H1 (cell line): Measurements from ENCODE around the gene OSBPL5.

Experiments
- EZH2 ChIP-seq: fragments of 200-600 bp; sonication (generic); IDR thresholded peaks from 2 replicates; pipeline ENCODE4 v1.7.1; 2012; ENCODE audit warnings: low read depth, mild to moderate bottlenecking, moderate library complexity, low read length, inconsistent platforms; ENCODE audit not compliant: severe bottlenecking
- GABPA ChIP-seq: IDR thresholded peaks from 2 replicates; pipeline ENCODE4 v1.6.1; 2011; ENCODE audit warnings: mild to moderate bottlenecking, low read length, moderate library complexity, borderline replicate concordance; ENCODE audit not compliant: insufficient read depth
- KDM5A ChIP-seq: fragments of 200-600 bp; IDR thresholded peaks from 2 replicates; pipeline ENCODE4 v1.7.1; 2012; ENCODE audit warnings: mild to moderate bottlenecking, low read length, inconsistent platforms, mixed read lengths
- MAX ChIP-seq: IDR thresholded peaks from 2 replicates; pipeline ENCODE4 v1.6.1; 2012; ENCODE audit warnings: inconsistent platforms
- POLR2A ChIP-seq, 2 experiments: IDR thresholded peaks; 1 replicate in 1 of 2; 2 replicates in 1 of 2; pipeline ENCODE4 v1.6.1; 2011; ENCODE audit warnings: low read depth in 2 of 2, low read length in 2 of 2, mild to moderate bottlenecking in 2 of 2; ENCODE audit errors: control extremely low read depth in 1 of 2
- POLR2AphosphoS5 ChIP-seq: IDR thresholded peaks from 2 replicates; pipeline ENCODE4 v1.6.1; 2011; ENCODE audit warnings: low read depth, low read length
- POU5F1 ChIP-seq: IDR thresholded peaks from 2 replicates; pipeline ENCODE4 v1.6.1; 2011; ENCODE audit warnings: low read depth, mild to moderate bottlenecking, low read length, moderate library complexity
- RAD21 ChIP-seq, 2 experiments: IDR thresholded peaks in 1 of 2; conservative IDR thresholded peaks in 1 of 2; 2 replicates each; pipeline ENCODE4 v1.6.1; 2011; ENCODE audit warnings: low read depth in 2 of 2, low read length in 2 of 2, improper control_type of control experiment in 1 of 2, inconsistent platforms in 1 of 2, mild to moderate bottlenecking in 1 of 2, moderate library complexity in 1 of 2
- RXRA ChIP-seq: IDR thresholded peaks from 2 replicates; pipeline ENCODE4 v1.6.1; 2011; ENCODE audit warnings: low read depth, mild to moderate bottlenecking, low read length, moderate library complexity; ENCODE audit not compliant: insufficient read depth
- SIN3A ChIP-seq, 2 experiments: IDR thresholded peaks in 1 of 2; conservative IDR thresholded peaks in 1 of 2; 2 replicates each; pipeline ENCODE4 v1.6.1; 2011 to 2012; ENCODE audit warnings: low read length in 2 of 2, improper control_type of control experiment in 1 of 2, low read depth in 1 of 2, mild to moderate bottlenecking in 1 of 2
- USF2 ChIP-seq: IDR thresholded peaks from 2 replicates; pipeline ENCODE4 v1.6.1; 2011; ENCODE audit warnings: low read length, improper control_type of control experiment
- YY1 ChIP-seq: IDR thresholded peaks from 2 replicates; pipeline ENCODE4 v1.6.1; 2011; ENCODE audit warnings: low read depth, mild to moderate bottlenecking, low read length
- TF ChIP-seq, protein P1 (sequence below), 3 experiments: IDR thresholded peaks; 1 replicate in 2 of 3; 2 replicates in 1 of 3; pipeline versions ENCODE4 v1.5.1 to v1.6.1; 2011; ENCODE audit warnings: low read length in 3 of 3, mild to moderate bottlenecking in 3 of 3, inconsistent platforms in 2 of 3, low read depth in 1 of 3, moderate library complexity in 1 of 3; ENCODE audit not compliant: insufficient read depth in 1 of 3; ENCODE audit errors: control extremely low read depth in 1 of 3

- no peak for TF ChIP-seq GABPA
- TF ChIP-seq EZH2: no peak
- no peak for TF ChIP-seq USF2
- no peak for TF ChIP-seq RXRA
- no peak for TF ChIP-seq RAD21 (IDR thresholded peaks at IDR 0.05 in 1 of 2, conservative IDR thresholded peaks at IDR 0.05 in 1 of 2; ENCODE audit: low read depth in 2 of 2, low read length in 2 of 2)
- TF ChIP-seq, protein P1, sequence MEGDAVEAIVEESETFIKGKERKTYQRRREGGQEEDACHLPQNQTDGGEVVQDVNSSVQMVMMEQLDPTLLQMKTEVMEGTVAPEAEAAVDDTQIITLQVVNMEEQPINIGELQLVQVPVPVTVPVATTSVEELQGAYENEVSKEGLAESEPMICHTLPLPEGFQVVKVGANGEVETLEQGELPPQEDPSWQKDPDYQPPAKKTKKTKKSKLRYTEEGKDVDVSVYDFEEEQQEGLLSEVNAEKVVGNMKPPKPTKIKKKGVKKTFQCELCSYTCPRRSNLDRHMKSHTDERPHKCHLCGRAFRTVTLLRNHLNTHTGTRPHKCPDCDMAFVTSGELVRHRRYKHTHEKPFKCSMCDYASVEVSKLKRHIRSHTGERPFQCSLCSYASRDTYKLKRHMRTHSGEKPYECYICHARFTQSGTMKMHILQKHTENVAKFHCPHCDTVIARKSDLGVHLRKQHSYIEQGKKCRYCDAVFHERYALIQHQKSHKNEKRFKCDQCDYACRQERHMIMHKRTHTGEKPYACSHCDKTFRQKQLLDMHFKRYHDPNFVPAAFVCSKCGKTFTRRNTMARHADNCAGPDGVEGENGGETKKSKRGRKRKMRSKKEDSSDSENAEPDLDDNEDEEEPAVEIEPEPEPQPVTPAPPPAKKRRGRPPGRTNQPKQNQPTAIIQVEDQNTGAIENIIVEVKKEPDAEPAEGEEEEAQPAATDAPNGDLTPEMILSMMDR (IDR thresholded peaks at IDR 0.05; ENCODE audit: control extremely low read depth in 1 of 3, insufficient read depth in 1 of 3, low read depth in 1 of 3, low read length in 3 of 3): no peak
- no peak for TF ChIP-seq KDM5A
- no peak for TF ChIP-seq YY1
- no peak for TF ChIP-seq POU5F1
- no peak for TF ChIP-seq MAX
- no peak for TF ChIP-seq POLR2AphosphoS5
- TF ChIP-seq POLR2A (IDR thresholded peaks at IDR 0.05; ENCODE audit: control extremely low read depth in 1 of 2, low read depth in 2 of 2, low read length in 2 of 2): no peak
- TF ChIP-seq SIN3A (conservative IDR thresholded peaks at IDR 0.05 in 1 of 2, IDR thresholded peaks at IDR 0.05 in 1 of 2; ENCODE audit: low read depth in 1 of 2, low read length in 2 of 2): no peak
Measured at GRCh38 chr11:3176487-3176886, 11.4 kb upstream of the OSBPL5 start.
